ENCODE results near the gene PEAR1. TPM values are rescaled to one million over a fixed set of nuclear protein-coding genes. Genes with fewer than 3 reads are reported as not detected.

PEAR1 gene
- total RNA-seq, 1 donor from 2014 or later = 0.31 TPM

GRCh38 chr1:156882543-156882942 lies 11.0 kb upstream of the PEAR1 start:
- no peak for DNase-seq

- no peak for DNase-seq
These were observed 9.6 kb upstream of the PEAR1 start for GRCh38 chr1:156883919-156884318.

GRCh38 chr1:156884560-156885184 lies 8.8 kb upstream of the PEAR1 start:
- DNase-seq = no peak

GRCh38 chr1:156885314-156885713 lies 8.2 kb upstream of the PEAR1 start:
- no peak for DNase-seq

GRCh38 chr1:156885880-156886355 lies 7.6 kb upstream of the PEAR1 start:
- no peak for DNase-seq

- no peak for DNase-seq
These were observed 6.8 kb upstream of the PEAR1 start for GRCh38 chr1:156886583-156887281.

- DNase-seq = no peak
These were observed 6.2 kb upstream of the PEAR1 start for GRCh38 chr1:156887317-156887716.

GRCh38 chr1:156887734-156888133 lies 5.8 kb upstream of the PEAR1 start:
- DNase-seq = no peak

- DNase-seq = peak; percentile 65
These were observed 3.5 kb upstream of the PEAR1 start for GRCh38 chr1:156889802-156890580.

GRCh38 chr1:156892190-156893047 lies 1.1 kb upstream of the PEAR1 start:
- peak; percentile 56 for DNase-seq

GRCh38 chr1:156894001-156894400 lies 483 bp downstream of the PEAR1 start:
- DNase-seq = no peak

- no peak for DNase-seq
These were observed 1.4 kb downstream of the PEAR1 start for GRCh38 chr1:156894711-156895454.

- no peak for DNase-seq
These were observed 1.9 kb downstream of the PEAR1 start for GRCh38 chr1:156895455-156895812.

- no peak for DNase-seq
These were observed 2.4 kb downstream of the PEAR1 start for GRCh38 chr1:156895927-156896326.

GRCh38 chr1:156896490-156897033 lies 3.0 kb downstream of the PEAR1 start:
- no peak for DNase-seq

GRCh38 chr1:156897078-156897825 lies 3.7 kb downstream of the PEAR1 start:
- DNase-seq = no peak

- DNase-seq = no peak
These were observed 4.6 kb downstream of the PEAR1 start for GRCh38 chr1:156898161-156898566.

GRCh38 chr1:156898971-156899664 lies 5.6 kb downstream of the PEAR1 start:
- no peak for DNase-seq

GRCh38 chr1:156899956-156900718 lies 6.6 kb downstream of the PEAR1 start:
- no peak for DNase-seq
